NCI-H2171 treated with DMSO at 0.1 percent for 48 hours (cell line): ENCODE measurements around the gene EFNA3.
"Not testable (repeated sequence)": the region's sequence is repeated elsewhere in the genome, so short reads cannot be mapped to it uniquely, and the experiment has no call there.

Experiments
- DNase-seq: peaks from one replicate; lab custom pipeline; 2025; lab: John Stamatoyannopoulos, UW

EFNA3 gene

GRCh38 chr1:155110826-155111225, 32.2 kb downstream of the EFNA3 start:
- DNase-seq, result no peak

GRCh38 chr1:155113450-155113980, 34.9 kb downstream of the EFNA3 start:
- peak; percentile 78 for DNase-seq

- DNase-seq, result no peak
Observed at GRCh38 chr1:155116113-155116764, 37.6 kb downstream of the EFNA3 start.

- DNase-seq, result peak; percentile 24
Observed at GRCh38 chr1:155117610-155118009, 39.0 kb downstream of the EFNA3 start.

GRCh38 chr1:155118090-155118489, 39.5 kb downstream of the EFNA3 start:
- not testable (repeated sequence) for DNase-seq

- no peak for DNase-seq
Observed at GRCh38 chr1:155120253-155120652, 41.6 kb downstream of the EFNA3 start.

- DNase-seq, result no peak
Observed at GRCh38 chr1:155121249-155121648, 42.6 kb downstream of the EFNA3 start.

GRCh38 chr1:155122308-155122707, 43.7 kb downstream of the EFNA3 start:
- DNase-seq, result no peak

- DNase-seq, result no peak
Observed at GRCh38 chr1:155123801-155124200, 45.2 kb downstream of the EFNA3 start.

- no peak for DNase-seq
Observed at GRCh38 chr1:155124503-155125463, 46.1 kb downstream of the EFNA3 start.

- DNase-seq, result no peak
Observed at GRCh38 chr1:155125511-155125945, 46.9 kb downstream of the EFNA3 start.

- DNase-seq, result no peak
Observed at GRCh38 chr1:155125946-155126555, 47.4 kb downstream of the EFNA3 start.

GRCh38 chr1:155126556-155127104, 48.0 kb downstream of the EFNA3 start:
- DNase-seq, result peak; percentile 81

- peak; percentile 54 for DNase-seq
Observed at GRCh38 chr1:155127105-155127966, 48.7 kb downstream of the EFNA3 start, which contains the start of gene EFNA1. Gene EFNA1, plus strand, starts transcription at chr1:155127876. Its CDS starts 102 bp downstream, at chr1:155127978.

- DNase-seq, result no peak
Observed at GRCh38 chr1:155127967-155128754, 49.5 kb downstream of the EFNA3 start.

- no peak for DNase-seq
Observed at GRCh38 chr1:155128755-155129473, 50.3 kb downstream of the EFNA3 start.

GRCh38 chr1:155130272-155131006, 51.8 kb downstream of the EFNA3 start:
- no peak for DNase-seq

- no peak for DNase-seq
Observed at GRCh38 chr1:155131285-155131684, 52.6 kb downstream of the EFNA3 start.

- DNase-seq, result no peak
Observed at GRCh38 chr1:155131856-155132255, 53.2 kb downstream of the EFNA3 start.
